ENCODE measurements around the gene PRKCE.

PRKCE gene

DNA sequence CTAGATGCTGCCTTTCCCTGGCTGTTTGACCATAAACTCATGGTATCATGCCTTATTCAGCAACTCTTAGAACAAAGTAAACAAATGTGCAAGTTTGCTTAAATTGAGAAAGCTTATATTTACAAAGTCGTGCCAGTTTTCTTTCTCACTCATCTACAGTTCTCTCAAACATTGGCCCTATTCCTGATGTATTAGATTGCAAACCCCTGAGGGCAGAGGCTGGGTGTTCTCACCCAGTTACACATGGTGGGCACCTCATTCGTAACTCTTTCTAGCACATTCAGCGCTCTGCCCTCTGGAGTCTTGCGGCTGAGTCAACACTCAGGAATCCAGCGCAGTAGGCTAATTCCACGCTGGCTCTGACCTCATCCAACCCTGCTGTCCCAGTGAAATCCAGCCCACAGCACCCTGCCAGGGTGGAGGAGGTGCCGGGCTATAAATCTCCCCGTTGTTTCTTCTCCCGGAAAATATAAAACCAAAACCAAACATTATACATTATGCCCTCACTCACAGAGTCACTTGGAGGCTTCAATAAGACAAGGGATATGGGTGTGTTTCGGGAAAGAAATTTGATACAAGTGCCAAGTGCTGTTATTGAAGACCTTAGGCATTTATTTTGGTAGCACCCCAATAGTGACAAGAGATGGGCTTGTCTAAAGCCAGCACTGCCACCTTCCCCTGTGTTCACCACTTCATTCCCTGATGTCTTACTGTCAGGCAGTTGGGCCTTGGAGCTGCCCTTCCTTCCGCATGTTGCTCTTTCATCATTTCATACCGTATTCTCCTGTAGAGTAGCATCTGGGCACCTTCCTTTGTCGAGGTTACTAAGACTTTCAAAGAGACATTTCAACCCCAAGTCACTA, 287.4 kb downstream of the PRKCE start:
- DNase-seq (ENCODE audit: low spot score) = no peak

DNA sequence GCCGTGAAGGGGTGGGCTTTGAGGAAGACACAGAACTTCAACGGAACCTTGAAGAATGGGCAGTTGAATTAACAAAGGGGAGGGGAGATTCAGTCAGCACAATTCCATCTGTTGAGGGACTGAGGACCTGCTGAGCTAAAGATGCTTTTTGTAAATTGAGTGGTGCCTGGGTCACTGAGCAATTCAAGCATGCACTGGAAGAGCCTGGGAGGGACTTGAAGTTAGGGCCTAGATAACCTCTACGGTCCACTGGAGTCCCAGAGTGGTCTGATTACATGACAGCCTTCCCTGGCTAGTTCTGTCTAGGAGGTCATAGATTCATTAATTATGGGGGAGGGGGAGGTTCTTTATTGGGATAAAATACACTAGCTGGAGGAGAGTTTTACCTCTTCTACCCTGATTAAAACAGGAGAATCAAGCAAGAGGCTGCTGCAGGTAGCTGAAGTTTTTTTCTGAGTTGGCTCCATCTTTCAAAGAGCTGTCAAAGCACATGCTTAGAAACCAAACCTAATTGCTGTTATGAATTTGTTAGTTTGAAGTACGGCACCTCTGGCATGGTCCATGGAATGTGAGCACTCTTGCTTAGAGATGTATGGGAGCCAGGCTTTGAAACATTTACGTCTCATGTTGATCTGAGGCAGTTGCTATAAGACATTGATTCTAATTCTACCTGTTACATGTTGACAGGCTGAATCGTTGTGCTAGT, 290.2 kb downstream of the PRKCE start:
- DNase-seq (ENCODE audit: low spot score) = no peak

DNA sequence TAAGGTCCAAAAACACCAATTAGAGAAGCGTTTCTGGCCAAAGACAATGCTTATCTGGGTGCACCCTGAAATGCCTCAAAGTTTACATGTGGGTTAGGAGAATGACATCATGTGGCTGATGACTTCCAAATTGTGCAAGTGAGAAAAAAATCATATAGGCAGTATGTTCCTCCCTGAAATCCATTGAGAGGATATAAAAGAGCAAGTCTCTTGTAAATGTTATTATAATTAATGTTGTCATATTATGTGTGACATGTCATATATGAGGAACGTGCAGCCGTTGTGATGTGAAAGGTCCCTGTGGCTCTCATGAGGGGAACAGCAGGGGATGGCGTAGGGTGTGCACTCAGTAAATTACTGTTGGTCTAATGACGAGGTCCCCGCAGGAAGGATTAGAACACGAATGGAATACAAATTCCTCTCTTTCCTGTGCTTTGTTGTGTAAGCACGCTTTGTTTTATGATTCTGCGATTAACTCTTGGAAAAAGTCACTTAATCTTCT, 290.8 kb downstream of the PRKCE start:
- DNase-seq (ENCODE audit: low spot score) = no peak

GRCh38 chr2:45943219-45944044, 292.0 kb downstream of the PRKCE start:
- DNase-seq (ENCODE audit: low spot score) = no peak

DNA sequence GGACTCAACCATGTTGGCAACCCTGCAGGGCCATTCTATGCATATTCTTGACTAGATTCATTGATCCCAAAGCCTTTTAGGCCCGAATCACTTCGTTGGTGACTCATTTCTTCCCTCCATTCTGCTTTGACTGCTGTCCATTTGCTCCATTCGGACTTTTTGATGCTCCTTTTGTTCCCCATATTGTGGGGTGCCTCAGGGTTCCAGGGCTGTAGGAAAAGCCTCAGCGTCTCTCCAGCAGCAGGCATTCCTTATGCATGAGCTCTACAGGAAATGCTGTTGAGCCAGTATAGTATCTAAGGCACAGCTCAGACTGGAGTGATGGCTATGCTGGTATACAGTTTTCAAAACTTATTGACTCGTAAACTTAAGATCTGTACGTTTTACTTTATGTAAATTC, 292.6 kb downstream of the PRKCE start:
- DNase-seq (ENCODE audit: low spot score) = no peak

DNA sequence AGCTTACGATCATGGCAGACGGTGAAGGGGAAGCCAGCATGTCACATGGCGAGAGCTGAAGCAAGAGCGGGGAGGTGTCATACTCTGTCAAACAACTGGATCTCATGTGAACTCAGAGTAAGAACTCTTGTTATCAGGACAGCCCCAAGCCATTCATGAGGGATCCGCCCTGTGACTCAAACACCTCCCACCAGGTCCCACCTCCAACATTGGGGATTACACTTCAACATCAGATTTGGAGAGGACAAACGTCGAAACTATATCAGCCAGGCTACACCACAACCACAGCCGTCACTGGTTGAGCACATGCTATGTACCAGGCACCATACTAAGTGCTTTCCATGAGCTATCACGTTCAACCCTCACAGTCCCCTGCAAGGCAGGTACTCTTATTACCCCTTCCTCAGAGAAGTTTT, 293.8 kb downstream of the PRKCE start:
- DNase-seq (ENCODE audit: low spot score) = no peak

DNA sequence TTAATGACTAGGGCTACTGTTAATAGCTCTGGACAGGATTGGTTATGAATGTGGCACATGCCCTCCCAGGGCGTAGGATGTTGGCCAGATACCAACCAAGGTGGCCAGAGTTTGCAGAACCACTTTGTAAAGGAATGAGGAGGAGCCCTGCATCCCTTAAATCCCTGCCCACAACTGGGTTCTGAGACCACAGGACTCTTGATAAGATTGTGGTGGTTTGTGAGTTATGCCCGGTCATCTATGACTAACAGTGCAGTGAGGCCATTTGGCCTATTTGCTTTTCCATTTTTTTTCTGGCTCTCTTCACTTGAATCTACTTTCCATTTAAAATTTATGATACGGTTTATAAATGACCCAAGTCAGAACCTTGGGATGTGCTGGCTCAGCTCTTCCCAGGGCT, 294.5 kb downstream of the PRKCE start:
- no peak for DNase-seq (ENCODE audit: low spot score)

GRCh38 chr2:45950606-45951005, 299.1 kb downstream of the PRKCE start:
- DNase-seq (ENCODE audit: low spot score) = no peak

DNA sequence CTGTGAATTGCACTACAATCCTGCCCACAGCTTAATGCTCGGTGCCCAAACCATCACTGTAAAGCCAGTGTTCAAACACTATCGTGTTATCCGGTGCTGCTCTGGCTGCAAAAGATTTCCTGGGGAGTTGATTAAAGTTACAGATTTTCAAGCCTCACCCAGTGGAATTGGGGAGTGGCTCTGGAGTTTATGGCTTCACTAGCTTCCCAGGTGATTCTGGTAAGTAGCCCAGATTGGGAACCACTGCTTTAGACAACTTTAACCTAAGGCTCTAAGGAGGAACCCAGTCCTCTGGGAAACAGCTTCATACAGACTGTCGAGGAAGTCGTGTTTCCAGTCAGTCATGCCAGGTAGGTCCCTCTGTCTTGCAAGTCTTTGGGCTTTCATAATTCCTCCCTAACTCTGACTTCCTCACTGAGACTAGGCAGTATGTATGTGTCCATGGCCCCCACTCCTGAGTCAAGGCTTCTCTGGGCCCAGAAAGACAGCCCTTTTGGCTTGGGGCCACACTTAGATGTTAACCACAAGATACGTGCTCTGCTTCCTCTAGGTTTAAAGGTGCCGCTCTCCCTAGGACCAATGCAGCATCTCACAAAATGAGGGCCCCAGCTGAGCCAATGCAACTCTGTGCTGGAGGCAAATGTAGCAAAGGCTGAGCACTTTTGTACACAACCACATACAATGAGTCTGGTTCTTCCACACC, 299.7 kb downstream of the PRKCE start:
- DNase-seq (ENCODE audit: low spot score) = no peak

- no peak for DNase-seq (ENCODE audit: low spot score)
These were observed 301.1 kb downstream of the PRKCE start for GRCh38 chr2:45952591-45952990.

DNA sequence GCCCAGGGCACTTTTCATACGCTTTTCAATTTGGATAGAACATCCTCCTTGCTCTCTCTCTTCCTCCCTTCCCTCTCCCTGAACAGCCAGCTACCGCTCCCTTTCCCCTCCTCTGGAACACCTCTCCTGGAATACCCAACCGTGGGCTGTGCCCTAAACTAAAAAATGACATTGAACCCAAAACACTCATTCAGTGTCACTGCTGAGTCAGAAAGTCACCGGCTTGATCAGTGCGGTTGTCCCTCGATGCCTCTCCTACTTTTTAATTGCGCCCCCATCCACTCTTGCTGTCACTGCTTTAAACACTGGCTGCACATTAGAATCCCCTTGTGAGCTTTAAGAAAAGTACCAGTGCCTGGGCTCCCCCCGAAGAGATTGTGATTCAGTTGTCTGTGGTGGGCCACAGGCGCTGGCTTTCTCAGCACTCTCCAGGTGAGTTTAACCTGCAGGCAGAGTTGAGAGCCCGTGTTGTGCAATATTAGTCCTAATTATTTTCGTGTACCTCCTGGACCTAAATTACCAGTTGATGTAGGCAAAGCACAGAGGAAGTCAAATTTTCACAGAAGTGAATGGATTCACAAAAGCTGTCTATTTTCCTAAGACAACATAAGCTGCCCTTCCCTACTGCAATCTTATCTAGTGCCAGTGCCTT, 302.0 kb downstream of the PRKCE start:
- no peak for DNase-seq (ENCODE audit: low spot score)

DNA sequence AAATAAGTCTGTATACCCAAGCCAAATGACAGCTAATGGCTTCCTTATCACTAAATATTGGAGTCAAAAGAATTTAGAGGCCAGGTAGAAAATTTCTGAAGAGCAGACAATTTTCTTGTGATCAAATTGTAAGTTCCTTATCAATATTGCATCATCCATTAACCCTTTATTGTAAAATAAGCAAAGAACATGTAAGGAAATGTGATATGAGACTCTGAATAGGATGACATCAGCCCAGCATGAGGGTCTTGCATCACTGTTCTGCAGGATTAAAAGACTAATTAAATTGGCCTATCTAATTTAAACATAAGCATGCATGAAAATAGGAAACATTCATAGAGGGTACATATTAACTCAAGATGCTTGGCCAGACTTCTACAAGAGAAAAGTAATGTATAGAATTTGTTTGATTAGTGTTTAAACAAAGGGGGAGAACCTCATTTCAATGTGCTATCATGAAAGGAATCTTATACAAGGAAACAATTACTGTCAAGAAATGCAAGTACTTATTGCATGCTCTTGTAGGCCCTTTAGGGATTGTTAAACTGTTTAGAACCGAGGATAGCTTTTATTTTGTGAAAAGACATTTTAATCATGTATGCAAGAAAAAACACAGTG, 302.9 kb downstream of the PRKCE start:
- no peak for DNase-seq (ENCODE audit: low spot score)

DNA sequence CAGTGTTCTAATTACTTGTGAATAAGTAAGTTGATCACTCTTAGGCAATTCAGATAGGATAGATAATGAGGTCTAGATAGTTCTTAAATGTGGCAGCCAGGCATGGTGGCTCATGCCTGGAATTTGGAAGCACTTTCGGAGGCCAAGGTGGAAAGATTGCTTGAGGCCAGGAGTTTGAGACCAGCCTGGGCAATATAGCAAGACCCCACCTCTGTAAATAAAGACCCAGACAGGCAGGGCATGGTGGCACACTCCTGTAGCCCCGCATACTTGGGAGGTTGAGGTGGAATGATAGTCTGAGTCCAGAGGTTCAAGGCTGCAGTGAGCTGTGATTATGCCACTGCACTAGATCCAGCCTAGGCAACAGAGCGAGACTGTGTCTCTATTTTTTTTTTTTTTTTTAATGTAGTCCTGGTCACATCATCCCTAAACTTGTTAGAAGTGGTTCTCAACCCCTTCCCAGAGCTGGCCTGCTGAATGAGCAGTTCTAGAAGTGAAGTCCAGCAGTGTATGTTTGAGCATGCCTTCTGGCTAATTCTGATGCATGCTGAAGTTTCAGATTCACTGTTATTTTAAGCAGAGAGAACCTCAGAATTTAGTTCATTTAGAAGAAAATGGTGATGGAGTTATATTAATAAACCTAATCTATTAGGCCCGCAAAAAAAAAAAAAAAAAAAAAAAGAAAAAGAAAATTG, 306.2 kb downstream of the PRKCE start:
- no peak for DNase-seq (ENCODE audit: low spot score)

DNA sequence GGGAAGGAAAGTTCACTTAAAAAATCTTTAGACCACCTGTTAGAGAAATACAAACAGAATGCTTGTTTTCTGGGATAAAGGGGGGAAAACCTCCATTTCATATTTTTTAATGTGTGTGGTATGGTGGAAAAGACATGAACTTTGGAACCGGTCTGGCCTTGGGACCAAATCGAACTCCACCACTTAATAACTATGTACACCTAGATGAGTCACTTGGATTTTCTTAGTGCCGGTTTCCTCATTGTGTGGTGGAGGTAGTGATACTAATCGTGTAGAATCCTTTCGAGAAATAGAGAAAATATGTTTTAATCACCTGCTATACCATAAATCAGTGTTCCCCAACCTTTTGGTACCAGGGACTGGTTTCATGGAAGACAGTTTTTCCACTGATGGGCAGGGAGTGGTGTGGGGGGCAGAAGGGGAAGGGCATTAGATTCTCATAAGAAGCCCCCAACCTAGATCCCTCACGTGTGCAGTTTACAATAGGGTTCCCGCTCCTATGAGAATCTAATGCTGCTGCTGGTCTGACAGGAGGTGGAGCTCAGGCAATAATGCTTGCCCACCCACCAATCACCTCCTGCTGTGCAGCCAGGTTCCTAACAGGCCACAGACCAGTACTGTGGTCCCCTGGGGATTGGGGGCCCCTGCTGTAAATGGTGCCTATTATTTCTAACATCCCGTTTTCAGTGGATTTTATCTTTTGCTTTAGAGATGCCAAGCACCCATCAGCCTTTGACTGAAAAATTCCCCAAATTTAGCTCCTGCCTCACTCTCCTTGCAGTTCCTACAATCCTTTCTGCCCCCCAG, 308.8 kb downstream of the PRKCE start:
- no peak for DNase-seq (ENCODE audit: low spot score)

DNA sequence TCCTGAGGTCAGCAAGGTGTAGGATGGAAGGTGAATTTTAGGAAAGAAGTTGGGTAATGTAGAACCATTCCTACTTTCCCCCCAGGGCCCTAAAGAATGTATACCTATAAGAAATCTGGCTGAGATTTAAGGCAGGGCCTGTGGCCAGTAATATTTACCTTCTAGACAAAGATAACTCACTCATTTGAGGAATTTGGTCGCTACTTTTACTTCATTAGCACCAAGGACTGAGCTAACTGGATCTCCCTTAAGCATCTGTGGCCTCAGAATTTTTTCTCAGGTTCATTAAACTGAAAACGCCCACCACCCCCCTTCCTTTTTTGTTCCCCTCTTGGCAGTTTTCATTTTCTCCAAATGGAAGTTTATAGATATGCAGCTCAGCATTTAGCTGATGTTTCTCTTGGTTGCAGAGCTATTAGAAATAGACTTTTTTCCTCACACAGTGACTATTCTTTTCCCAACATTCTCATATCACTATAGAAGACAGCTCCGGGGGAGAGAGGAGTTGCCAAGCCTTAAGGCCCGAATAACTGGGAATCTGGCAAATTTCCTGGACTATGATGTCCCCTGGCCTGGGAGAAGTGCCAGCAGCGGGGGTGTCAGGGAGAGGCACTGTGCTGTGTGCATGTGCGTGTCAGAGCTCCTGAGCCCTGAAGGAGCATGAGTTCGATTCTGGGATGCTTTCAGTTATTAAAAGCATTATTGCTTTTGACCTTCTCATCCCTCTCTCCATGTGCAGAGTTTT, 310.9 kb downstream of the PRKCE start:
- no peak for DNase-seq (ENCODE audit: low spot score)

GRCh38 chr2:45963816-45964215, 312.3 kb downstream of the PRKCE start:
- no peak for DNase-seq (ENCODE audit: low spot score)

- no peak for DNase-seq (ENCODE audit: low spot score)
These were observed 312.9 kb downstream of the PRKCE start for GRCh38 chr2:45964223-45964841.

DNA sequence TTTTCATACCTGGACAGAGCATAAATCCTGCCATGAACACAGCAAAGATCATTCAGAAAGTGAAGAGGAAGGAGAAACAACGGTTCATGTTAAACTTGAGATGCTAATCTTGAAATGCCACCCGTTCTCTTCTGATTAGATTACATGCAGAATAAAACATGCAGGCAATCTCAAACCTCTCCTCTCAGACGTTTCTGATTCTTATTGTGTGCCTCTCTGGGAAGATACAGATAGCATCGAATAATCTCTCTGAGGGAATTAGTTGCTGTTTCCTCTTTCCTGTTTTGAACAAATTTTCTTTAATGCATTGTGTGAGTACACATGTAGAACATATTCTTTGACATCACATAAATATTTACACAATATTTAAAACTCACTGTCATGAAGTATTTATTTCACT, 313.4 kb downstream of the PRKCE start:
- no peak for DNase-seq (ENCODE audit: low spot score)

Data from germinal center (tissue), 1 donor.